IPS-15b (cell line): ENCODE results near the gene TOP1.
"Not testable (repeated sequence)": the region's sequence is repeated elsewhere in the genome, so short reads cannot be mapped to it uniquely, and the experiment has no call there.

Experiments used
- H3K27me3 ChIP-seq: one replicate; pipeline ENCODE4 v1.6.1; 2013; ENCODE audit warnings: low read length; ENCODE audit not compliant: control insufficient read depth, insufficient read depth
- H3K36me3 ChIP-seq: one replicate; pipeline ENCODE4 v1.6.1; 2013; ENCODE audit warnings: low read length; ENCODE audit not compliant: control insufficient read depth, insufficient read depth
- H3K4me1 ChIP-seq: one replicate; pipeline ENCODE4 v1.6.1; 2013; ENCODE audit warnings: mild to moderate bottlenecking, low read length; ENCODE audit not compliant: control insufficient read depth, insufficient read depth
- H3K4me3 ChIP-seq: one replicate; pipeline ENCODE4 v1.5.1; 2013; ENCODE audit warnings: low read depth, low read length
- H3K9ac ChIP-seq: one replicate; pipeline ENCODE4 v1.6.1; 2013; ENCODE audit warnings: low read depth, mild to moderate bottlenecking, low read length
- H3K9me3 ChIP-seq: one replicate; pipeline ENCODE4 v1.6.1; 2013; ENCODE audit warnings: mild to moderate bottlenecking, low read length; ENCODE audit not compliant: control insufficient read depth, insufficient read depth

TOP1 gene

DNA sequence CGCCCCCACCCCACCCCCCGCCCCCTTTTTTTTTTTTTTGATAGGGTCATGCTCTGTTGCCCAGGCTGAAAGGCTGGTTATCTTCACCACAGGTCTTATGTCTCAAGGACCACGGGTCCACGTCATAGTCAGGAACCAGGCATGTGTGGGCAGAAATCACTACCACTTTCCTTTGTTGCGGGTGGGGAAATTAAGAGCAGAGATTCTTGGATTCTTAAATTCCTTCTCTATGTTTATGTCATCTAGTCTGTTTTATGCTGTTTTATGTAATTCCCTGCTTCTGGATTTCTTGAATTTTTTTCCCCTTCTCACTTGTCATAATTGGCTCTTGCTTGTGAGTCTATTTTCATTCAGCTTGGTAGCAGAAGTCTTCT lies 82.9 kb downstream of the TOP1 start:
- Histone ChIP-seq H3K9me3 (no peaks in the 10 kb centered on the region), H3K36me3 (peaks cover 34% of the 10 kb centered on the region), H3K4me1 (no peaks in the 10 kb centered on the region), H3K4me3 (no peak overlapping the region), H3K27me3 (no peaks in the 10 kb centered on the region), H3K9ac (no peak overlapping the region)

DNA sequence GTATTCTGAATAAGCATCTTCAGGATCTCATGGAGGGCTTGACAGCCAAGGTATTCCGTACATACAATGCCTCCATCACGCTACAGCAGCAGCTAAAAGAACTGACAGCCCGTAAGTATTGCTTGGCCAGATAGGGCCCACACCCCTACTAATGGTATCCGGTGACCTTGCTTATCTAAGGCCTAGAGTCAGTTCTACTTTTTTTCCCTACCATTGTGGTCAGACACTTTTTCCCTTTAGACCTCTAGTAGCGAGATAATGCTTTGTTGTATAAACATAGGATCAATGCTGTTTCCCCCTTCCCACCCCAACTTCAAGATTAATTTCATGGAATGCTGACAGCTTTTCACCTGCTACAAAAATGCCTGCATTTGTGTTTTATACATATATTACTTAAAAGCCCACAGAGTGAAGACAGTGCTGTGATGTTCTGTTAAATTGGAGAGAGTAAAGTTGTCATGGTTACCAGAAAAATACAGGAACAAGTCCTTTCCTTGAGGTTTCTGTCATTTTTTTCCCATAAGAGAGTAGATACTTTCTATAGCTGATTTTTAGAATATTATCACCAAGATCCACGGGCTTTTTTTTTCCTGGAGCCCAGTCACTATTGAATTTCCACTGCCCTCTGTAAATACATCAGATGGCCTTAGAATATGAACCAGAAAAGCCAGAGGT lies 87.8 kb downstream of the TOP1 start:
- H3K36me3 ChIP-seq, result peaks cover 48% of the 10 kb centered on the region
- H3K4me1 ChIP-seq, result no peaks in the 10 kb centered on the region
- no peak overlapping the region for H3K9ac ChIP-seq
- no peak overlapping the region for H3K4me3 ChIP-seq
- no peaks in the 10 kb centered on the region for H3K9me3 ChIP-seq
- no peaks in the 10 kb centered on the region for H3K27me3 ChIP-seq

DNA sequence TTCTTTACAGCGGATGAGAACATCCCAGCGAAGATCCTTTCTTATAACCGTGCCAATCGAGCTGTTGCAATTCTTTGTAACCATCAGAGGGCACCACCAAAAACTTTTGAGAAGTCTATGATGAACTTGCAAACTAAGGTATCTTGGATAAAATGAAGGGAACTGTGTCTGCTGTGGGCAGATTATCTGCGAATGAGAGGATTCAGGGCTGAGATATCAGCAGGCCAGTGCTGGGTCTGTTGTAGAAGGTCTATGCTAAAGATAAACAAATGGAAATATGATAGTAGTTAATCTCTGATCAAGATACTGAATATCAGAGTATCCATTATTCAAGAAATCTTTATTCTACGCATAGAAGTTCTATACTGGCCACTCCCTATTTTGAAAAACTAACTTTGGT lies 89.5 kb downstream of the TOP1 start:
- H3K4me3 ChIP-seq, H3K4me1 ChIP-seq, H3K27me3 ChIP-seq, H3K9ac ChIP-seq, H3K9me3 ChIP-seq: not testable (repeated sequence)
- H3K36me3 ChIP-seq, result peaks cover 57% of the 10 kb centered on the region

DNA sequence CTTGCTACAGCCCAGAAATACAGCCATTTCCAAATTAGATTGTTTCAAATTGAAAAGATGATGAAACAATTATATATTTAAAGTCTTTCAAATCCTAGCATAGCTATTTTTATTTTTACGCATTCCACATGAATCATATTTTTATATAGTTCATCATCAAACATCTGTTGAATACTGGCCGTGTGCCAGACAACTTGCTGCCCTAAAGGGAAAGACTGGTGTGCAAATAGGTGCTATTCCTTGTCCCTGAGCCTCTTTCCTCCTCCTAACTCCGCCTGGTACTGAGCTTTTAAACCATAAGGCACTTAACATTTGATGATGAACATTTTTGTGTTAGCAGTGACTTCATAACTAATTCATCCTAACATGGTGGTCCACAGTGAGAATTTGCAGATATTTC lies 90.0 kb downstream of the TOP1 start:
- H3K36me3 ChIP-seq, result peaks cover 61% of the 10 kb centered on the region
- no peaks in the 10 kb centered on the region for H3K27me3 ChIP-seq
- no peak overlapping the region for H3K9ac ChIP-seq
- H3K4me3 ChIP-seq, result no peak overlapping the region
- H3K4me1 ChIP-seq, result no peaks in the 10 kb centered on the region
- no peaks in the 10 kb centered on the region for H3K9me3 ChIP-seq

DNA sequence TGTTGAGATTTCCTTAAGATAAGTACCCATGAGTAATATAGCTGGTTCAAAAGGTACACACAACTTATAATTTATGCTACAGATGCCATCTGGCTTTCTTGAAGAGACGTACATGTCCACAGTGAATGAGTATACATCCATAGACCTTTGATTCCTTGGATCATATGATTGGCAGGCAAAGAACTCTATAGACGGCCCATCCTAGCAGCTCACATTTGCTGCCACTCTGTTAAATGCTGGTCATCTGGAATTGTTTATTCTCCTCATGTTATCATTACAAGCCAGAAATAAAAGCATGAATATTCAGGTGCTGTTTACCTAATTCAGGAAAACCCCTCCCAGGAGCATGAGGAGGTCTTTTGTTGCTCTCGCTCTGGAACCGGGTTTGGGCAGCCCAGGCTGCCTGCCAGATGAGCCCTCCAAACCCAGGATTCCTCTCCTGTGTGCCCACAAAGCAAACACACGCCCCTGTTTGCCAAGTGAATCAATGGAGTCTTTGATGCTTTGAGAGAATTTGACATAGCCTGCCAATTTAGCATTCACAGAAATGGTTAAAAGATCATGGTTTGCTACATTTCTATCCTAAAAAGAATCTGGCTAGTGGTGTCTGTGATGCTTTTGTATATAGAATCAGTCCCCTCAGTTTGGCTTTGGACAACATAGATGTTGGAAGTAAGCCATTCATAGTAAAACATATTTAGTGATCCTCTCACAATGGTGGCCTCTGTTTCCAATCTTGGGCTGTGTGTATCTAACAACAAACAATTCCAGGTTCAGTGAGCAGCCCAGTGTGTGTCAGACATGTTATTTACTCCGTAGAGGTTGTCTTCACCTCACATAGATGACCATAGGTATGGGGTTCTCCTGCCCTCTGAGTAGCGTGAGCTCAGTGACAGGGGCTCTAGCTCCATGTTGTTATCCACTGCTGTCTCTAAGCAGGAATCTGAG lies 91.3 kb downstream of the TOP1 start:
- Histone ChIP-seq H3K4me3 (no peak overlapping the region), H3K9ac (no peak overlapping the region), H3K4me1 (no peaks in the 10 kb centered on the region), H3K9me3 (no peaks in the 10 kb centered on the region), H3K36me3 (peaks cover 58% of the 10 kb centered on the region), H3K27me3 (no peaks in the 10 kb centered on the region)

DNA sequence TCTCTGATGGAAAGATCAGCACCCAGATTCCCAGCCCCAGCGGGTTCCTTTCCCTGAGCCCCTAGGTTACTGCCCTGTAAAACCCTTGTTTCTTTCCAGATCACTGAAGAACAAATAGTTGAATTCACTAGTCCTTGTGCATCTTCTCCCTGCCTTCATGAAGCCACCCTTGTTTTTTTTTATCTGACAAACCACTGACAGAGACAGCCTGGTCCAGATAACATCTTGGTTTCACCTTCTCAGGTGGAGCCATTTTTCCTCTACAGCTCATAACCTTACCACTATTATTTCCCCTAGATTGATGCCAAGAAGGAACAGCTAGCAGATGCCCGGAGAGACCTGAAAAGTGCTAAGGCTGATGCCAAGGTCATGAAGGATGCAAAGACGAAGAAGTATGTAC lies 92.8 kb downstream of the TOP1 start:
- Histone ChIP-seq H3K9ac (no peak overlapping the region), H3K9me3 (no peaks in the 10 kb centered on the region), H3K27me3 (no peaks in the 10 kb centered on the region), H3K36me3 (peaks cover 52% of the 10 kb centered on the region), H3K4me1 (no peaks in the 10 kb centered on the region), H3K4me3 (no peak overlapping the region)

DNA sequence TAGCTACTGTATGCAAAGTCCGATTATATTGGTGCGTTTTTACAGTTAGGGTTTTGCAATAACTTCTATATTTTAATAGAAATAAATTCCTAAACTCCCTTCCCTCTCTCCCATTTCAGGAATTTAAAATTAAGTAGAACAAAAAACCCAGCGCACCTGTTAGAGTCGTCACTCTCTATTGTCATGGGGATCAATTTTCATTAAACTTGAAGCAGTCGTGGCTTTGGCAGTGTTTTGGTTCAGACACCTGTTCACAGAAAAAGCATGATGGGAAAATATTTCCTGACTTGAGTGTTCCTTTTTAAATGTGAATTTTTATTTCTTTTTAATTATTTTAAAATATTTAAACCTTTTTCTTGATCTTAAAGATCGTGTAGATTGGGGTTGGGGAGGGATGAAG lies 95.0 kb downstream of the TOP1 start:
- H3K27me3 ChIP-seq, result no peaks in the 10 kb centered on the region
- no peak overlapping the region for H3K4me3 ChIP-seq
- no peaks in the 10 kb centered on the region for H3K4me1 ChIP-seq
- no peaks in the 10 kb centered on the region for H3K9me3 ChIP-seq
- H3K36me3 ChIP-seq, result peaks cover 49% of the 10 kb centered on the region
- H3K9ac ChIP-seq, result no peak overlapping the region

DNA sequence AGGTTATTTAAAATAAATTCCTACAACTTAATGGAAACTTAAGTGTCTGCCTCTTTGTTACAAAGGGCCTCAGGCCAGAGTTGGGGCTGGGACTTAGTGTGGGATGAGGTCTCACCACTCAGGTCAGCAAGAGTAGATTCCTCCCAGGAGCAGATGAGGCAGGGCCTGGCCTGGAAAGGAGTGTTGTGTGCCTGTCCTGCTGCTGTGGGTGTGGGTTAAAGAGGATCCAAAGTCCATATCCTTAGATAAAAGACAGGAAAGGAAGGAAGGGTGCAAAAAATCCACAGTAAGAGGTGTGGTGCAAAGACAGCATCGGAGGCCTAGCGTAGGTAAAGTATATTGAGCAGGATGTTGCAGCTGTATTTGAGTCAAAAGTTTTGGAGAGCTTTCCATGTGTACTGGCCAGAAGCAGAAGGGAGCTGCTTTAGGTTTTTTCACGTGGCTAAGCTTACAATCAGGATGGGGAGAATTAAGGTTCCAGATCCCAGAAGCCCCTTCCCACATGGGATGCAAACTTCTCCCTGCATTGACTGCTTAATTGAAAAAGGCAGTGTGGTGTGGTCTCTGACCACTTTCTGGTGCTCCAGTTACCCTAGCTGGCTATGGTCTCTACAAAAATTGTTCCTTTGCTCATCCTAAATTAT lies 96.0 kb downstream of the TOP1 start:
- H3K27me3 ChIP-seq, result no peaks in the 10 kb centered on the region
- no peaks in the 10 kb centered on the region for H3K4me1 ChIP-seq
- H3K36me3 ChIP-seq, result peaks cover 47% of the 10 kb centered on the region
- H3K4me3 ChIP-seq, result no peak overlapping the region
- H3K9me3 ChIP-seq, result no peaks in the 10 kb centered on the region
- no peak overlapping the region for H3K9ac ChIP-seq

DNA sequence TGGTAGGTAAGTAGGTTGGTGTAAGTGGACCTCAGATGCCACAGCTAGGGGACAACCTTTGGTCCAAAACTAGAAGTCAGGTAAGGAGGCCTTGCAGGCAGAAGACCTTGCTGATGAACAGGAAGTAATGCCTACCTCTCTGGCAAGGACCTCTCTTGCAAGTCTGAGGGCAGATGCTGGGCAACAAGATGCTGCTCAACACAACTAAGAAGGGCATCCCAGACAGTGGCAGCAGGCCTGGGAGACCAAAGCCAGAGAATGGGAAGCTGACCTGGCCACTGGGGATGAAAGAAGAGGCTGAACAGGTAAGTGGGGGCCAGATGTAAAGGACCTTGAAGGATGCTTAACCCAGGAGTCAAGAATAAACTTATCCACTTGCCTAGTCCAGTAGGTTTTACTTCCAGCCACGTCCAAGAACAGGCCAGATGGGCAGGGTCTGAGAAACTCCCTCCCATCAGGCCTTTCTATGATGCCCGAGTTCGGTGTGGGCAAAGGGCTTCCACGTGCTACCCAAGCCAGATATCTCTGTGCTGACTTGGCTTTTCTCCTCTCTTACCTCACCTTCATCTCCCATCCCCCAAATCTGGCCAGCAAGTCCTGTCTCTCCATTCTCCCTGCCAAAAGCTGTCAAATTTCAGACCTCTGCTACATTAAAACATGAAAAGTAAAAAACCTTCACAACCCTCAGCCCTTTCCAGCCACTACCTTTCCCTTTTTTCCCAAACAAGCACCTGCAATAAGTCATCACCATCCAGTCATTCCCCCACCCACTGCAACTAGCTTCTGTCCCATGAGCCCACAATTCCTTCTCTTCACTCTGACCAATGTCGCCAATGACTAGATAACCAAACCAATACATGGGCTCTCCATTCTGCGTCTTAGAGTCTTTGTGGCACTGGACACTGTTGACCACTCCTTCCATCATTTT lies 97.2 kb downstream of the TOP1 start:
- H3K36me3 ChIP-seq, result peaks cover 36% of the 10 kb centered on the region
- H3K4me1 ChIP-seq, result no peaks in the 10 kb centered on the region
- H3K27me3 ChIP-seq, result no peaks in the 10 kb centered on the region
- no peak overlapping the region for H3K9ac ChIP-seq
- no peaks in the 10 kb centered on the region for H3K9me3 ChIP-seq
- no peak overlapping the region for H3K4me3 ChIP-seq

DNA sequence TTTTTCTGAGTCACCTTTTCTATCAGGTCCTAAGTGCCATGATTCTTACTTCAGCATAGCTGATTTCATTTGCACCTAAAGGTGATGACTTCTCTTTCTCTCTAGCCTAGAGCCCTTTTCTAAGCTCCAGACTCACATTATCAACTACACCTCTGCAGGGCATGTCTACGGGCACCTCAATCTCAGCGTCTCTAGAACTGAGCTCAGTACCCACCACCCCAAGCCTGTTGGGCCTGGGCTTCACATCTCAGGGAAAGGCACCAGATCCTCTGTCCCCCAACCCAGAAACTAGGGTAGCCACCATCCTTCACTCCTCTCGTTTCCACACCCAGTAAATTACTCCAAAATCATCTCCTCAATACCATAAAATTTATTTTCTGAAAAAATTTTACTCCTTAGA lies 98.1 kb downstream of the TOP1 start:
- no peak overlapping the region for H3K9ac ChIP-seq
- no peaks in the 10 kb centered on the region for H3K27me3 ChIP-seq
- peaks cover 27% of the 10 kb centered on the region for H3K36me3 ChIP-seq
- H3K4me1 ChIP-seq, result no peaks in the 10 kb centered on the region
- H3K4me3 ChIP-seq, result no peak overlapping the region
- H3K9me3 ChIP-seq, result no peaks in the 10 kb centered on the region

DNA sequence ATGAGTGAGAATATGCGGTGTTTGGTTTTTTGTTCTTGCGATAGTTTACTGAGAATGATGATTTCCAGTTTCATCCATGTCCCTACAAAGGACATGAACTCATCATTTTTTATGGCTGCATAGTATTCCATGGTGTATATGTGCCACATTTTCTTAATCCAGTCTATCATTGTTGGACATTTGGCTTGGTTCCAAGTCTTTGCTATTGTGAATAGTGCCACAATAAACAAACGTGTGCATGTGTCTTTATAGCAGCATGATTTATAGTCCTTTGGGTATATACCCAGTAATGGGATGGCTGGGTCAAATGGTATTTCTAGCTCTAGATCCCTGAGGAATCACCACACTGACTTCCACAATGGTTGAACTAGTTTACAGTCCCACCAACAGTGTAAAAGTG lies 99.7 kb downstream of the TOP1 start:
- H3K27me3 ChIP-seq, H3K4me3 ChIP-seq, H3K9me3 ChIP-seq, H3K9ac ChIP-seq, H3K4me1 ChIP-seq: not testable (repeated sequence)
- H3K36me3 ChIP-seq, result peaks cover 11% of the 10 kb centered on the region
